A375 (cell line): ENCODE measurements around the gene NTS. TPM values are rescaled to one million over a fixed set of nuclear protein-coding genes. Genes with fewer than 3 reads are reported as not detected.

Experiments used
- total RNA-seq: library from RNA; depleted of rRNA; stranded (reverse); fragments of >200 nt; shearing (Covaris generic); gene quantifications from 2 replicates; pipeline ENCODE4 v1.2.3, GENCODE V29; 2014; rRNA removed

NTS gene, protein sequence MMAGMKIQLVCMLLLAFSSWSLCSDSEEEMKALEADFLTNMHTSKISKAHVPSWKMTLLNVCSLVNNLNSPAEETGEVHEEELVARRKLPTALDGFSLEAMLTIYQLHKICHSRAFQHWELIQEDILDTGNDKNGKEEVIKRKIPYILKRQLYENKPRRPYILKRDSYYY
- total RNA-seq: 0.11 TPM in 1 of 2 replicates, not detected in the other

DNA sequence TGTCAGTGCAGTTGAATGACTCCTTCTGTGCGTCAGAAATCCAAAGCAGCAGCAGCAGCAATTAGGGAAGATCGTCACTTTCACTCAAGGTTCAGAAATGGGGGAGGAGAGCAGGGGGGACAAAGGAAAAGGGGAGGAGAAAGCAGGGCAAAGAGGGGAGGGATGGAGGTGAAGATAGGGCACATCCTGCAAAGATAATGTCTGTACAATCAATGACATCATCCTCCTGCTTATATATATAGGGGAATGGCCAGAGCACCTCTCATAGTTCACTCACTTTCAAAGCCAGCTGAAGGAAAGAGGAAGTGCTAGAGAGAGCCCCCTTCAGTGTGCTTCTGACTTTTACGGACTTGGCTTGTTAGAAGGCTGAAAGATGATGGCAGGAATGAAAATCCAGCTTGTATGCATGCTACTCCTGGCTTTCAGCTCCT lies at the start of gene NTS:
Gene NTS, plus strand, starts transcription at position 265 of the 431 bp plus-strand sequence. Its CDS starts 109 bp downstream, at position 374.

DNA sequence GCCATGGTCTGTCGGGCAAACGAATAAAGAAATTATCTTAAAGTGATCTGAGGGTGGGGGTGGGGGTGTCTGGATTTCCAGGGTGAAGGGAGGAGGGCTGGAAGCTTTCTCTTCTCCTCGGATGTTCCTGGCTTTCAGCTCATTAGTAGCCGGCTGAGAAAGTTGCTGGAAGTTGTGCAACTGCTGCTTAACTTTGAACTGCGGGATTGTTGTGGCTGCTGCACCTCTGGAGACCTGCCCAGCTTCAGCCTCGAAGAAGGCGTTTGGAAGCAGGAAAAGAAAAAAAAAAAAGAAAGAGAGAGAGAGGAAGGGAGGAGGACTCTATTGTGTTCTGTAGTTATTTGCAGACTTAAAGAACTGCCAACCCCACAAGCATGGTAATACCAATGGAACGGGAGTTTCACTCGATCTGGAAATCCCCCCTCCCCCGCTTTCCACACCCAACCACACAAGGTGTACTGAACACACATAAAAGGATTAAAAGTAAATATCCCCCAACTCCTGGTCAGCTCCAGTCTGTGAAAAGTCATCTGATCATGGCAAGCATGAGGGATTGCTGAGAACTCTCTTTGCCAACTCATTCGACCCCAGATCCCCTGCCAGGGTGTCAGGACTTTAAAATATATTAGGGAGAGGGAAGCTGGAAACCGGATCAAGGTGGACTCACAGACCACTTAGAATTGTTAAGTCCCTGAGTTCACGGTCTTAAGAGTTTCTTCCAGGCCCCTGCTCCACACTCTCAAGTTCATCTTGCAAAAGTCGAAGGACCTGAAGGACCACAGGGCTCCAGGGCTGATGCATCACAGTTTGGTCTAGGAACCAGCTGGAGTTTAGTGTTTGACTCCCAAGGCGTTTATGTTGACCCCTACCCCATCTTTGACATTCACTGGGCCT lies 37.7 kb upstream of the NTS start, which contains the start of gene RASSF9:
Gene RASSF9, minus strand, starts transcription at position 213 of the 894 bp plus-strand sequence. Its CDS starts 208 bp downstream, at position 5.

Other genes with a start within 250 kb of the NTS start
- not detected in 2 replicates for gene RASSF9, start 37.9 kb upstream of the NTS start, total RNA-seq